ENCODE measurements around the gene ERLEC1.

The ERLEC1 gene

DNA sequence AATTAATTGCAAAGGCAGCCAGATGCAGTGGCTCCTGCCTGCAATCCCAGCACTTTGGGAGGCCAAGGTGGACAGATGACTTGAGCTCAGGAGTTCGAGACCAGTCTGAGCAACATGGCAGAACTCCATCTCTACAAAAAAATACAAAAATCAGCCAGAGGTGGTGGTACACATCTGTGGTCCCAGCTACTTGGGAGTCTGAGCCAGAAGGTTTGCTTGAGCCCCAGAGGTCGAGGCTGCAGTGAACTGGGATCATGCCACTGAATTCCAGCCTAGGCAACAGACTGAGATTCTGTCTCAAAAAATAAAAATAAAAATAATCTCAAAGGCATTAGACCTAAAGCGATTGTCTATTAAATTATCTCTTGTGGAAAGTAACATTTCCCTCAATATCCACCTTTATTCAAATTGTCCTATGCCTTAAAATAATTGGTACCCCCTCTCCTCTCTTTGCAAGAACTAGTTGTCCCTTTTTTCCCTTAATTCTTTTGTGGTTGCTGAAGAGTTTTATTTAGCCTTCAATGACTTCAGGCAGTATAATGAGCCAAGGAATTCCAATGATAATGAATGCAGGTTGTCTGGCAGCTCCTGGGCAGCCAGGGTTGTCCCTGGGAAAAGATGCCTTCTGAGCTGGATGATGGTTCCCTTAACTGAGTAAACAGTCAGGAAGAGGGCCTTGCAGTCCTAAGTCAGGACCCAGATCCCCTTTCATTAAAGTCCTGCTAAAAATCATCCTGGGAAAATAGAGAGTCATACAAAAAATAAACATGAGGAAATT lies 40.7 kb downstream of the ERLEC1 start:
- ATAC-seq: no peak
- TF ChIP-seq SNAI2 (CRISPR knock-in tag; IDR thresholded peaks at IDR 0.05) (no peak), ISL1 (CRISPR knock-in tag; IDR thresholded peaks at IDR 0.05) (no peak), ZFP3 (CRISPR knock-in tag; IDR thresholded peaks at IDR 0.05) (no peak), ZNF565 (CRISPR knock-in tag; conservative IDR thresholded peaks at IDR 0.05; ENCODE audit: low read depth) (no peak), TOX (CRISPR knock-in tag; IDR thresholded peaks at IDR 0.05; ENCODE audit: borderline replicate concordance) (no peak), ESRRG (CRISPR knock-in tag; IDR thresholded peaks at IDR 0.05) (no peak), OSR1 (CRISPR knock-in tag; IDR thresholded peaks at IDR 0.05) (no peak)
- TF ChIP-seq, protein P1, sequence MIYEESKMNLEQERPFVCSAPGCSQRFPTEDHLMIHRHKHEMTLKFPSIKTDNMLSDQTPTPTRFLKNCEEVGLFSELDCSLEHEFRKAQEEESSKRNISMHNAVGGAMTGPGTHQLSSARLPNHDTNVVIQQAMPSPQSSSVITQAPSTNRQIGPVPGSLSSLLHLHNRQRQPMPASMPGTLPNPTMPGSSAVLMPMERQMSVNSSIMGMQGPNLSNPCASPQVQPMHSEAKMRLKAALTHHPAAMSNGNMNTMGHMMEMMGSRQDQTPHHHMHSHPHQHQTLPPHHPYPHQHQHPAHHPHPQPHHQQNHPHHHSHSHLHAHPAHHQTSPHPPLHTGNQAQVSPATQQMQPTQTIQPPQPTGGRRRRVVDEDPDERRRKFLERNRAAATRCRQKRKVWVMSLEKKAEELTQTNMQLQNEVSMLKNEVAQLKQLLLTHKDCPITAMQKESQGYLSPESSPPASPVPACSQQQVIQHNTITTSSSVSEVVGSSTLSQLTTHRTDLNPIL (CRISPR knock-in tag; IDR thresholded peaks at IDR 0.05; ENCODE audit: low read depth): no peak
- TF ChIP-seq, protein P2, sequence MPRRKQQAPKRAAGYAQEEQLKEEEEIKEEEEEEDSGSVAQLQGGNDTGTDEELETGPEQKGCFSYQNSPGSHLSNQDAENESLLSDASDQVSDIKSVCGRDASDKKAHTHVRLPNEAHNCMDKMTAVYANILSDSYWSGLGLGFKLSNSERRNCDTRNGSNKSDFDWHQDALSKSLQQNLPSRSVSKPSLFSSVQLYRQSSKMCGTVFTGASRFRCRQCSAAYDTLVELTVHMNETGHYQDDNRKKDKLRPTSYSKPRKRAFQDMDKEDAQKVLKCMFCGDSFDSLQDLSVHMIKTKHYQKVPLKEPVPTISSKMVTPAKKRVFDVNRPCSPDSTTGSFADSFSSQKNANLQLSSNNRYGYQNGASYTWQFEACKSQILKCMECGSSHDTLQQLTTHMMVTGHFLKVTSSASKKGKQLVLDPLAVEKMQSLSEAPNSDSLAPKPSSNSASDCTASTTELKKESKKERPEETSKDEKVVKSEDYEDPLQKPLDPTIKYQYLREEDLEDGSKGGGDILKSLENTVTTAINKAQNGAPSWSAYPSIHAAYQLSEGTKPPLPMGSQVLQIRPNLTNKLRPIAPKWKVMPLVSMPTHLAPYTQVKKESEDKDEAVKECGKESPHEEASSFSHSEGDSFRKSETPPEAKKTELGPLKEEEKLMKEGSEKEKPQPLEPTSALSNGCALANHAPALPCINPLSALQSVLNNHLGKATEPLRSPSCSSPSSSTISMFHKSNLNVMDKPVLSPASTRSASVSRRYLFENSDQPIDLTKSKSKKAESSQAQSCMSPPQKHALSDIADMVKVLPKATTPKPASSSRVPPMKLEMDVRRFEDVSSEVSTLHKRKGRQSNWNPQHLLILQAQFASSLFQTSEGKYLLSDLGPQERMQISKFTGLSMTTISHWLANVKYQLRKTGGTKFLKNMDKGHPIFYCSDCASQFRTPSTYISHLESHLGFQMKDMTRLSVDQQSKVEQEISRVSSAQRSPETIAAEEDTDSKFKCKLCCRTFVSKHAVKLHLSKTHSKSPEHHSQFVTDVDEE (CRISPR knock-in tag; IDR thresholded peaks at IDR 0.05): no peak
- TF ChIP-seq, protein P3, sequence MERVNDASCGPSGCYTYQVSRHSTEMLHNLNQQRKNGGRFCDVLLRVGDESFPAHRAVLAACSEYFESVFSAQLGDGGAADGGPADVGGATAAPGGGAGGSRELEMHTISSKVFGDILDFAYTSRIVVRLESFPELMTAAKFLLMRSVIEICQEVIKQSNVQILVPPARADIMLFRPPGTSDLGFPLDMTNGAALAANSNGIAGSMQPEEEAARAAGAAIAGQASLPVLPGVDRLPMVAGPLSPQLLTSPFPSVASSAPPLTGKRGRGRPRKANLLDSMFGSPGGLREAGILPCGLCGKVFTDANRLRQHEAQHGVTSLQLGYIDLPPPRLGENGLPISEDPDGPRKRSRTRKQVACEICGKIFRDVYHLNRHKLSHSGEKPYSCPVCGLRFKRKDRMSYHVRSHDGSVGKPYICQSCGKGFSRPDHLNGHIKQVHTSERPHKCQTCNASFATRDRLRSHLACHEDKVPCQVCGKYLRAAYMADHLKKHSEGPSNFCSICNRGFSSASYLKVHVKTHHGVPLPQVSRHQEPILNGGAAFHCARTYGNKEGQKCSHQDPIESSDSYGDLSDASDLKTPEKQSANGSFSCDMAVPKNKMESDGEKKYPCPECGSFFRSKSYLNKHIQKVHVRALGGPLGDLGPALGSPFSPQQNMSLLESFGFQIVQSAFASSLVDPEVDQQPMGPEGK (CRISPR knock-in tag; IDR thresholded peaks at IDR 0.05; ENCODE audit: borderline replicate concordance): no peak

DNA sequence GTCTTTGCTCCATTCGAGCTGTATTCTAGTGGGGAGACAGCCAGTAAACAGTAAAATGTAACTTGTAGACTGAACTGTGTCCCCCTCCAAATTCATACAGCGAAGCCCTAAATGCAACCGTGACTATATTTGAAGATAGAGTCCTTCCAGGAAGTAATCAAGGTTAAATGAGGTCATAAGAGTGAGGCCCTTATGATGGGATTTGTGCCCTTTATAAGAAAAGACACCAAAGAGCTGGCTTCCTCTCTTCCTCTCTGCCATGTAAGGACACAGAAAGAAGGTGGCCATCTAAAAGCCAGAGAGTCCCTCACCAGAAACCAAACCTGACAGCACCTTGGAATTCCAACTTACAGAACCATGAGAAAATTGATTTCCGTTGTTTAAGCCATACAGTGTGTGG lies 41.5 kb downstream of the ERLEC1 start:
- ATAC-seq: no peak

More for the DNA sequence above, 41.5 kb downstream of the ERLEC1 start:
- TF ChIP-seq CSDC2 (CRISPR knock-in tag; IDR thresholded peaks at IDR 0.05): no peak
- TF ChIP-seq, protein P4, sequence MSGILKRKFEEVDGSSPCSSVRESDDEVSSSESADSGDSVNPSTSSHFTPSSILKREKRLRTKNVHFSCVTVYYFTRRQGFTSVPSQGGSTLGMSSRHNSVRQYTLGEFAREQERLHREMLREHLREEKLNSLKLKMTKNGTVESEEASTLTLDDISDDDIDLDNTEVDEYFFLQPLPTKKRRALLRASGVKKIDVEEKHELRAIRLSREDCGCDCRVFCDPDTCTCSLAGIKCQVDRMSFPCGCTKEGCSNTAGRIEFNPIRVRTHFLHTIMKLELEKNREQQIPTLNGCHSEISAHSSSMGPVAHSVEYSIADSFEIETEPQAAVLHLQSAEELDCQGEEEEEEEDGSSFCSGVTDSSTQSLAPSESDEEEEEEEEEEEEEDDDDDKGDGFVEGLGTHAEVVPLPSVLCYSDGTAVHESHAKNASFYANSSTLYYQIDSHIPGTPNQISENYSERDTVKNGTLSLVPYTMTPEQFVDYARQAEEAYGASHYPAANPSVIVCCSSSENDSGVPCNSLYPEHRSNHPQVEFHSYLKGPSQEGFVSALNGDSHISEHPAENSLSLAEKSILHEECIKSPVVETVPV (CRISPR knock-in tag; IDR thresholded peaks at IDR 0.05): no peak
- no peak for TF ChIP-seq ARNTL (CRISPR knock-in tag; IDR thresholded peaks at IDR 0.05; ENCODE audit: borderline replicate concordance, low read depth)
- TF ChIP-seq, protein P2 (CRISPR knock-in tag; IDR thresholded peaks at IDR 0.05): no peak
- no peak for TF ChIP-seq BACH2 (CRISPR knock-in tag; IDR thresholded peaks at IDR 0.05; ENCODE audit: borderline replicate concordance)
- no peak for TF ChIP-seq ESRRG (CRISPR knock-in tag; IDR thresholded peaks at IDR 0.05)
- no peak for TF ChIP-seq SNAI2 (CRISPR knock-in tag; IDR thresholded peaks at IDR 0.05)
- no peak for TF ChIP-seq PPARA (CRISPR knock-in tag; IDR thresholded peaks at IDR 0.05; ENCODE audit: borderline replicate concordance)
- TF ChIP-seq, protein P5, sequence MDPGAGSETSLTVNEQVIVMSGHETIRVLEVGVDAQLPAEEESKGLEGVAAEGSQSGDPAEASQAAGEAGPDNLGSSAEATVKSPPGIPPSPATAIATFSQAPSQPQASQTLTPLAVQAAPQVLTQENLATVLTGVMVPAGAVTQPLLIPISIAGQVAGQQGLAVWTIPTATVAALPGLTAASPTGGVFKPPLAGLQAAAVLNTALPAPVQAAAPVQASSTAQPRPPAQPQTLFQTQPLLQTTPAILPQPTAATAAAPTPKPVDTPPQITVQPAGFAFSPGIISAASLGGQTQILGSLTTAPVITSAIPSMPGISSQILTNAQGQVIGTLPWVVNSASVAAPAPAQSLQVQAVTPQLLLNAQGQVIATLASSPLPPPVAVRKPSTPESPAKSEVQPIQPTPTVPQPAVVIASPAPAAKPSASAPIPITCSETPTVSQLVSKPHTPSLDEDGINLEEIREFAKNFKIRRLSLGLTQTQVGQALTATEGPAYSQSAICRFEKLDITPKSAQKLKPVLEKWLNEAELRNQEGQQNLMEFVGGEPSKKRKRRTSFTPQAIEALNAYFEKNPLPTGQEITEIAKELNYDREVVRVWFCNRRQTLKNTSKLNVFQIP (CRISPR knock-in tag; IDR thresholded peaks at IDR 0.05; ENCODE audit: borderline replicate concordance, low read depth): no peak
- TF ChIP-seq ZNF8 (CRISPR knock-in tag; IDR thresholded peaks at IDR 0.05): no peak
- TF ChIP-seq ISL1 (CRISPR knock-in tag; IDR thresholded peaks at IDR 0.05): no peak
- no peak for TF ChIP-seq TOX (CRISPR knock-in tag; IDR thresholded peaks at IDR 0.05; ENCODE audit: borderline replicate concordance)
- no peak for TF ChIP-seq GLIS3 (CRISPR knock-in tag; IDR thresholded peaks at IDR 0.05)
